A673 (cell line): ENCODE results near the gene TSR3. TPM values are rescaled to one million over a fixed set of nuclear protein-coding genes. Genes with fewer than 3 reads are reported as not detected.

Experiments
- BruUV-seq: library from RNA; stranded (reverse); fragments of 400-500 nt; replicated peaks from 2 replicates; lab custom pipeline; 2021; lab: Mats Ljungman, UMichigan
- CTCF ChIA-PET: fragments of 300-600 bp; sonication (Branson Sonifier 250); formaldehyde crosslinking; loops from one replicate; lab custom pipeline; 2022; ENCODE audit warnings: antibody characterized with exemption; lab: Charles Lee
- POLR2A ChIA-PET: fragments of 300-600 bp; sonication (Branson Sonifier 250); formaldehyde crosslinking; loops from one replicate; lab custom pipeline; 2022; ENCODE audit warnings: antibody characterized with exemption; ENCODE audit not compliant: low non-redundant PET; lab: Charles Lee
- DNase-seq: peaks from one replicate; pipeline ENCODE4 v3.0.0-alpha.2; 2015; ENCODE audit warnings: low spot score
- H3K27ac ChIP-seq: fragments of 200-600 bp; sonication (generic); 2 replicates; pipeline ENCODE4 v1.5.1; 2016; ENCODE audit warnings: mixed run types, low read depth, mild to moderate bottlenecking, mixed read lengths, antibody characterized with exemption, low read length; ENCODE audit not compliant: poor library complexity, severe bottlenecking
- H3K27me3 ChIP-seq: fragments of 200-600 bp; sonication (generic); replicated peaks from 2 replicates; pipeline ENCODE4 v1.6.1; 2017; ENCODE audit warnings: mixed run types, low read depth, mild to moderate bottlenecking, mixed read lengths, antibody characterized with exemption, low read length; ENCODE audit not compliant: insufficient read depth, poor library complexity
- H3K36me3 ChIP-seq: fragments of 200-600 bp; sonication (generic); 2 replicates; pipeline ENCODE4 v1.6.1; 2016; ENCODE audit warnings: mixed run types, mild to moderate bottlenecking, mixed read lengths, antibody characterized with exemption, low read length; ENCODE audit not compliant: insufficient read depth, poor library complexity, severe bottlenecking
- H3K4me1 ChIP-seq: fragments of 200-600 bp; sonication (generic); 2 replicates; pipeline ENCODE4 v1.6.1; 2017; ENCODE audit warnings: mixed run types, mild to moderate bottlenecking, mixed read lengths, antibody characterized with exemption, low read length; ENCODE audit not compliant: insufficient read depth, poor library complexity, severe bottlenecking
- H3K4me3 ChIP-seq: fragments of 200-600 bp; sonication (generic); 2 replicates; pipeline ENCODE4 v1.5.1; 2016; ENCODE audit warnings: low read depth, mixed run types, mild to moderate bottlenecking, mixed read lengths, low read length; ENCODE audit not compliant: poor library complexity, severe bottlenecking
- H3K9me3 ChIP-seq: fragments of 200-600 bp; sonication (generic); 2 replicates; pipeline ENCODE4 v1.6.1; 2016; ENCODE audit warnings: mixed run types, low read depth, mild to moderate bottlenecking, mixed read lengths, antibody characterized with exemption, low read length; ENCODE audit not compliant: poor library complexity, severe bottlenecking
- CTCF ChIP-seq: fragments of 300-800, 200-600 bp; sonication (generic); conservative IDR thresholded peaks from 2 replicates; pipeline ENCODE4 v1.5.1; 2017; ENCODE audit warnings: low read depth, mild to moderate bottlenecking, antibody characterized with exemption, low read length, moderate library complexity, mixed read lengths
- EZH2 ChIP-seq: fragments of 200-600 bp; sonication (generic); IDR thresholded peaks from 2 replicates; pipeline ENCODE4 v1.6.1; 2017; ENCODE audit warnings: borderline replicate concordance, low read depth, mild to moderate bottlenecking, mixed read lengths, antibody characterized with exemption, low read length; ENCODE audit not compliant: poor library complexity, severe bottlenecking
- intact Hi-C: fragments of 100-400 bp; cut with micrococcal nuclease; formaldehyde crosslinking; loops from one replicate; pipeline ENCODE4 v1.10.0; 2022; ENCODE audit not compliant: unreplicated experiment
- total RNA-seq: library from RNA; stranded (reverse); gene quantifications from 2 replicates; pipeline ENCODE4 v1.2.3, GENCODE V29; 2021

The TSR3 gene
- total RNA-seq, 1 experiment from 2014 or later, result 57.2 TPM

GRCh38 chr16:1371054-1371978, 19.6 kb upstream of the TSR3 start:
- ChIA-PET POLR2A (no interaction called here), CTCF (no interaction called here)
- H3K36me3 ChIP-seq, result peaks cover 23% of the 10 kb centered on the region
- H3K4me3 ChIP-seq, result no peak overlapping the region
- H3K4me1 ChIP-seq, result no peaks in the 10 kb centered on the region
- H3K27ac ChIP-seq, result no peak overlapping the region
- intact Hi-C loops, result no loop called here
- DNase-seq, result no peak
- no peaks in the 10 kb centered on the region for H3K27me3 ChIP-seq
- no TSS peak for BruUV-seq
- no peaks in the 10 kb centered on the region for H3K9me3 ChIP-seq
- no peak for TF ChIP-seq EZH2
- TF ChIP-seq CTCF, result no peak

DNA sequence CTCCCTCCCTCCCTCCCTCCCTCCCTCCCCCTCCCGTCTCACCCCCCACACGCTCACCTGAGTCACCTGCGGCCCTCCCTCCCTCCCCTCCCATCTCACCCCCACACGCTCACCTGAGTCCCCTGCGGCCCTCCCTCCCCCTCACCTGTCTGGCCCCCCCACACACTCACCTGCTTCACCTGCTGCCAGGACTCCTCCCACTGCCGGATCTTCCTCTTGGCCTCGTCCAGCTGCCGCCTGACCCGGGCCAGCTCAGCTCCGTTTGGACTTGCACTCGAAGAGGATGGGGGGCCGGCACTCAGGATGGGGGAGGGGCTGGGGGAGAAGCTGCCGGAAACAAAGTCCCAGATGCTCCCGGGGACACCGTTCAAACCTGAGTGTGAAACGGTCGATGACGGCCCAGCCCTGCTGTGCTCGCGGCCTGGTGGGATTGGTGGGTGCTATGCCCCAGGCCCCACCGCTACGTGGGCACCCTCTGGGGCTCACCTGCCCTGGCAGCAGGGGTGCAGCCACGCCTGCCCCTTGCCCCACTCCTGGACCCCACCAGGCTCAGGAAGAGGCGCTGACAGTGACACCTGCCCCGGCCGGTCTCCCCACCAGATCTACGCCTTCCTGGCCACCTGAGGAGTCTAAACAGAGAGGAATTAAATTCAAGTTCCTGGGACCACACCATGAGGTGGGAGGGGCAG, 16.0 kb upstream of the TSR3 start:
- no peaks in the 10 kb centered on the region for H3K9me3 ChIP-seq
- TF ChIP-seq EZH2, result no peak
- TF ChIP-seq CTCF, result no peak
- CTCF ChIA-PET, result no interaction called here
- H3K4me3 ChIP-seq, result no peak overlapping the region
- peaks cover 52% of the 10 kb centered on the region for H3K36me3 ChIP-seq
- POLR2A ChIA-PET, result no interaction called here
- intact Hi-C loops, result no loop called here
- no peaks in the 10 kb centered on the region for H3K4me1 ChIP-seq
- no TSS peak for BruUV-seq
- H3K27me3 ChIP-seq, result no peaks in the 10 kb centered on the region
- H3K27ac ChIP-seq, result no peak overlapping the region
- no peak for DNase-seq

DNA sequence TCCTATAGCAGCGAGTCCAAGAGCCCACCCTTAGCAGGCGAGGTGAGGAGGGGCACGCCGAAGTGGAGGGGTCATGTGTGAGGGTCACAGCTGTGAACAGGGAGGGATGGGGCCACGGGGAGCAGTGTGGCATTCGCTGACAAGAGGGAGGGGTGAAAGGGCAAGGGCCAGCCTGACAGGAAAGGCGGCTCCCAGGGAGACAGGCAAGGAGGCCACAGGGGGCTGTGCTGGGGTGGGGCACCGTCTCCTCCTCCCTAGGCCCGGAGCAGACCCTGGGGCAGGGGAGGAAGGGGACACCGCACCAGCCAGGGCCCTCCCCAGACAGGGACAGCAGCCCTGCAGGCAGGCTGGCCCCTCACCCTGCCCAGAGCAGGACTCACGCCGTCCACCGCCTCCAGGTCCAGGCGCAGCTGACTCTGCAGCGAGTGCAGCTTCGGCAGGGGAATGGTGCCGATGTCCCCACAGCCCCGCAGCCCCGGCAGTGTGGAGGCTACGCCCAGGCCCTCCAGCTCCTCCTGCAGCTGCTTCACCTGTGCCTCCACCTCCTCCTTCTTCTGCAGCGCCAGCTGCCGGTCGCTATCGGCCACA, 15.1 kb upstream of the TSR3 start:
- ChIA-PET CTCF (interaction anchor here (0.5 kb wide), 1 partner anchor 18 kb away, joined by 3 read pairs; no protein-coding TSS in a partner anchor), POLR2A (no interaction called here)
- Histone ChIP-seq H3K4me1 (no peaks in the 10 kb centered on the region), H3K27ac (no peak overlapping the region), H3K4me3 (no peak overlapping the region), H3K27me3 (no peaks in the 10 kb centered on the region), H3K9me3 (no peaks in the 10 kb centered on the region), H3K36me3 (peaks cover 60% of the 10 kb centered on the region)
- DNase-seq, result no peak
- TF ChIP-seq CTCF (no peak), EZH2 (no peak)
- no TSS peak for BruUV-seq
- intact Hi-C loops, result no loop called here
